Lower lobe of right lung (tissue), 2 donors: Measurements from ENCODE around the gene CRB1. TPM values are rescaled to one million over a fixed set of nuclear protein-coding genes. Genes with fewer than 3 reads are reported as not detected.

Experiments used
- ATAC-seq, 2 donors: fragments of 200-7000 bp; cut with Tn5 transposase; one replicate each; pipeline ENCODE4 v1.9.1; 2020 to 2022; ENCODE audit warnings: mild to moderate bottlenecking in 2 of 2, moderate library complexity in 2 of 2
- DNase-seq: peaks from one replicate; pipeline ENCODE4 v3.0.0-alpha.2; 2020
- H3K27ac ChIP-seq: fragments of 200-600 bp; one replicate; pipeline ENCODE4 v1.8.0; 2022
- H3K27me3 ChIP-seq: fragments of 200-600 bp; one replicate; pipeline ENCODE4 v1.8.0; 2022; ENCODE audit warnings: low read depth
- H3K36me3 ChIP-seq: fragments of 200-600 bp; one replicate; pipeline ENCODE4 v1.8.0; 2022; ENCODE audit warnings: mild to moderate bottlenecking
- H3K4me1 ChIP-seq: fragments of 200-600 bp; one replicate; pipeline ENCODE4 v1.8.0; 2022
- H3K4me3 ChIP-seq: fragments of 200-600 bp; one replicate; pipeline ENCODE4 v1.8.0; 2022; ENCODE audit warnings: mild to moderate bottlenecking
- H3K9me3 ChIP-seq: fragments of 200-600 bp; one replicate; pipeline ENCODE4 v1.8.0; 2022
- intact Hi-C: fragments of 100-400 bp; cut with DNase I; formaldehyde crosslinking; loops from one replicate; pipeline ENCODE4 v1.11.0; 2022
- total RNA-seq: library from RNA; stranded (reverse); fragmentation: NEBNext Ultra II Directional; extraction: Animal tissue kit (Norgen Biotek cat#: 25700); gene quantifications from one replicate; pipeline ENCODE4 v1.2.1, GENCODE V29; 2021
- TF ChIP-seq, protein P1 (sequence below): fragments of 200-600 bp; IDR thresholded peaks from one replicate; pipeline ENCODE4 v1.8.0; 2022; ENCODE audit warnings: antibody characterized with exemption, mild to moderate bottlenecking
- donor health status: DM: no; HTN: yes; CAD: no; lungs with severe emphysema.

The CRB1 gene
- total RNA-seq, 1 donor from 2014 or later: 0.77 TPM

DNA sequence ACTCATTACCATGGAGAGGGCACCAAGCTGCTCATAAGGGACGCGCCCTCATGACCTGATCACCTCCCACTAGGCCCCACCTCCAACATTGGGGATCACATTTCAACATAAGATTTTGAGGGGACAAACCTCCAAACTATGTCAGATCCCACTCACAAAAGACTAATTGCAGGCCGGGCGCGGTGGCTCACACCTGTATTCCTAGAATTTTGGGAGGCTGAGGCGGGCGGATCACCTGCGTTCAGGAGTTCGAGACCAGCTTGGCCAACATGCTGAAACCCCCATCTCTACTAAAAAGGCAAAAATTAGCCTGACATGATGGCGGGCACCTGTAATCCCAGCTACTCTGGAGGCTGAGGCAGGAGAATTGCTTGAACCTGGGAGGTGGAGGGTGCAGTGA, 228.7 kb downstream of the CRB1 start:
- no peak for ATAC-seq
- no peak for DNase-seq
- H3K36me3 ChIP-seq: no peaks in the 10 kb centered on the region
- H3K27me3 ChIP-seq: no peaks in the 10 kb centered on the region
- H3K4me3 ChIP-seq: no peak overlapping the region
- intact Hi-C loops: no loop called here
- no peak overlapping the region for H3K27ac ChIP-seq
- no peaks in the 10 kb centered on the region for H3K9me3 ChIP-seq
- TF ChIP-seq, protein P1, sequence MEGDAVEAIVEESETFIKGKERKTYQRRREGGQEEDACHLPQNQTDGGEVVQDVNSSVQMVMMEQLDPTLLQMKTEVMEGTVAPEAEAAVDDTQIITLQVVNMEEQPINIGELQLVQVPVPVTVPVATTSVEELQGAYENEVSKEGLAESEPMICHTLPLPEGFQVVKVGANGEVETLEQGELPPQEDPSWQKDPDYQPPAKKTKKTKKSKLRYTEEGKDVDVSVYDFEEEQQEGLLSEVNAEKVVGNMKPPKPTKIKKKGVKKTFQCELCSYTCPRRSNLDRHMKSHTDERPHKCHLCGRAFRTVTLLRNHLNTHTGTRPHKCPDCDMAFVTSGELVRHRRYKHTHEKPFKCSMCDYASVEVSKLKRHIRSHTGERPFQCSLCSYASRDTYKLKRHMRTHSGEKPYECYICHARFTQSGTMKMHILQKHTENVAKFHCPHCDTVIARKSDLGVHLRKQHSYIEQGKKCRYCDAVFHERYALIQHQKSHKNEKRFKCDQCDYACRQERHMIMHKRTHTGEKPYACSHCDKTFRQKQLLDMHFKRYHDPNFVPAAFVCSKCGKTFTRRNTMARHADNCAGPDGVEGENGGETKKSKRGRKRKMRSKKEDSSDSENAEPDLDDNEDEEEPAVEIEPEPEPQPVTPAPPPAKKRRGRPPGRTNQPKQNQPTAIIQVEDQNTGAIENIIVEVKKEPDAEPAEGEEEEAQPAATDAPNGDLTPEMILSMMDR: no peak
- H3K4me1 ChIP-seq: no peaks in the 10 kb centered on the region

DNA sequence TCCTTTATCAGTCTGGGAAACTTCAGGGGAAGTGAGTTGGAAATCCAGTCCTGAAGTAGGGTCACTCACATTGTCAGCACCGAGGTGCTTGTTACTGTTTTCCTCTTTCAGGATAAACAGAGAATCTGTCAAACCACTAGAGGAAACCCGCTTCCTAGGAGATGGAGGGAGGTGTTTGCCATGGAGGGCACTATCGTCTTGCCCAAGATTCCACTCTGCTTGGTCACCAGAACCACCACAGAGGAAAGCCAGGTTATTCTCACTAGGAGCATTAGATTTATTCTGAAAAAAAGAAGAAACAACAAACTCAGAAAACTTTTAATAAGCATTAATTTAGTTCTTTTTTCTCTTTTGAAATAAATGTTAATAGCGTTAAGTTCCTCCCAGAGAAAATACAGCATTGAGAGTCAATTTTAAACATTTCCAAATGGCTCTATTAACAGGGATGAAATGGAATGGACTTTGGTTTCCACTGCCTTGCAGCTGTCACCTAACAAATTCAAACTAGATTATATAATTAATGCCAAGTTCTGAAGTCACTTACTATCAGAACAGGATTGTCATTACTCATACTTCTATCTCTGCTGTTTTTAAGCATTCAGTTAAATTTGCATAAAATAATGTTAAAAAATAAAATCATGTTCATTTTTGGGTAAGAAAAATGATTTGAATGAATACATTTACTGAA, 242.8 kb downstream of the CRB1 start:
- Histone ChIP-seq H3K4me3 (no peak overlapping the region), H3K4me1 (no peaks in the 10 kb centered on the region), H3K9me3 (no peaks in the 10 kb centered on the region), H3K27ac (no peak overlapping the region), H3K27me3 (no peaks in the 10 kb centered on the region), H3K36me3 (peaks cover 15% of the 10 kb centered on the region)
- intact Hi-C loops: no loop called here
- ATAC-seq: no peak
- DNase-seq: no peak
- TF ChIP-seq, protein P1: no peak

GRCh38 chr1:197515421-197515820, 247.4 kb downstream of the CRB1 start:
- TF ChIP-seq, protein P1: no peak
- Histone ChIP-seq H3K27ac (no peak overlapping the region), H3K27me3 (no peaks in the 10 kb centered on the region), H3K36me3 (peaks cover 12% of the 10 kb centered on the region), H3K4me1 (no peaks in the 10 kb centered on the region), H3K4me3 (no peak overlapping the region), H3K9me3 (no peaks in the 10 kb centered on the region)
- ATAC-seq (no peak), DNase-seq (no peak)
- intact Hi-C loops: no loop called here

DNA sequence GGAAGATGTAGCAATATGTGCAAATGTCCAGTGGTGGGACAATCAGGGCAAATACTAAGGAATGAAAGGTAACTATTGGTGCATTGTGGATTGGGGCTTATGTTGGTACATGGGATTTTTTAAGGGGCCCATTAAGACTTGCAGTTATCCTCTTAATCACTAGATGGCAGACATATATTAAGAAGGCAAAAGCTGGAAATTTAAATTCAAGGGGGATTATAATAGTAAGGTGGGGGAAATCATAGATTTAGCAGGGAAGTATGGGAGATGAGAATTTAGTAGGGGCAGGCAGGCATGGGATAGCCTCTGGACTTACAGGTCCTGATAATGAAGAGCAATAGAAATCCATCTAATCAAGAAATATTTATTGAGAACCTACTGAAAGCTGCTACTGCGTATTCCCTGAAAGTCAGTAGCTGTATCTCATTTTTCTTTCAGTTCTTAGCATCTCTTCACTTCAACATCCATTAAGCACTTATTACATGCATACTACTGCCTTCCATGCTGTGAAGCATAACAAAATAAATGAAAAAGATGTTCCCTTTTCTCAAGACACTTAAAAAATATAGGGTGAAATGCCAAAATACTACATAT, 251.8 kb downstream of the CRB1 start:
- DNase-seq (no peak), ATAC-seq (no peak)
- no peaks in the 10 kb centered on the region for H3K4me1 ChIP-seq
- no peaks in the 10 kb centered on the region for H3K27me3 ChIP-seq
- TF ChIP-seq, protein P1: peak; percentile 24
- H3K9me3 ChIP-seq: no peaks in the 10 kb centered on the region
- H3K27ac ChIP-seq: no peak overlapping the region
- intact Hi-C loops: loop anchor here (10.0 kb wide), 1 partner anchor 945 kb away; no protein-coding TSS in a partner anchor
- H3K36me3 ChIP-seq: no peaks in the 10 kb centered on the region
- no peak overlapping the region for H3K4me3 ChIP-seq

GRCh38 chr1:197521118-197521739, 253.2 kb downstream of the CRB1 start:
- H3K4me3 ChIP-seq: no peak overlapping the region
- no peak for DNase-seq
- no peak for ATAC-seq
- no peak overlapping the region for H3K27ac ChIP-seq
- no peaks in the 10 kb centered on the region for H3K36me3 ChIP-seq
- TF ChIP-seq, protein P1: peak; percentile 53
- intact Hi-C loops: loop anchor here (10.0 kb wide), 1 partner anchor 944 kb away; no protein-coding TSS in a partner anchor
- no peaks in the 10 kb centered on the region for H3K4me1 ChIP-seq
- H3K9me3 ChIP-seq: no peaks in the 10 kb centered on the region
- no peaks in the 10 kb centered on the region for H3K27me3 ChIP-seq
